ENCODE data around the gene BORA.

DNA sequence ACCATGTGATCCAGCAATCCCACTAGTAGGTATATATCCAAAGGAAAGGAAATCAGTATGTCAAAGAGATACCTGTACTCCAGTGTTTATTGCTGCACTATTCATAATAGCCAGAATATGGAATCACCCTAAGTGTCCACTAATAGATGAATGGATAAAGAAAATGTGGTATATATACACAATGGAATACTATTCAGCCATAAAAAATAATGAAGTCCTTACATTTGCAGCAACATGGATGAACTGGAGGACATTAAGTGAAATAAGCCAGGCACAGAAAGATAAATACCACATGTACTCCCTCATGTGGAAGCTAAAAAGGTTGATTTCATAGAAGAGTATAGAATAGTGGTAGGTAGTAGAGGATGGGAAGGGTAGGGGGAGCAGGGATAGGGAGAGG, 23.5 kb downstream of the BORA start:
- TF ChIP-seq, protein P1, sequence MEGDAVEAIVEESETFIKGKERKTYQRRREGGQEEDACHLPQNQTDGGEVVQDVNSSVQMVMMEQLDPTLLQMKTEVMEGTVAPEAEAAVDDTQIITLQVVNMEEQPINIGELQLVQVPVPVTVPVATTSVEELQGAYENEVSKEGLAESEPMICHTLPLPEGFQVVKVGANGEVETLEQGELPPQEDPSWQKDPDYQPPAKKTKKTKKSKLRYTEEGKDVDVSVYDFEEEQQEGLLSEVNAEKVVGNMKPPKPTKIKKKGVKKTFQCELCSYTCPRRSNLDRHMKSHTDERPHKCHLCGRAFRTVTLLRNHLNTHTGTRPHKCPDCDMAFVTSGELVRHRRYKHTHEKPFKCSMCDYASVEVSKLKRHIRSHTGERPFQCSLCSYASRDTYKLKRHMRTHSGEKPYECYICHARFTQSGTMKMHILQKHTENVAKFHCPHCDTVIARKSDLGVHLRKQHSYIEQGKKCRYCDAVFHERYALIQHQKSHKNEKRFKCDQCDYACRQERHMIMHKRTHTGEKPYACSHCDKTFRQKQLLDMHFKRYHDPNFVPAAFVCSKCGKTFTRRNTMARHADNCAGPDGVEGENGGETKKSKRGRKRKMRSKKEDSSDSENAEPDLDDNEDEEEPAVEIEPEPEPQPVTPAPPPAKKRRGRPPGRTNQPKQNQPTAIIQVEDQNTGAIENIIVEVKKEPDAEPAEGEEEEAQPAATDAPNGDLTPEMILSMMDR (IDR thresholded peaks at IDR 0.05), result no peak
- no peak for TF ChIP-seq POLR2A (IDR thresholded peaks at IDR 0.05)
